ENCODE data around the gene ANAPC13. TPM values are rescaled to one million over a fixed set of nuclear protein-coding genes. Genes with fewer than 3 reads are reported as not detected.

Gene ANAPC13
- total RNA-seq, 1 donor from 2014 or later: 45.3 TPM

DNA sequence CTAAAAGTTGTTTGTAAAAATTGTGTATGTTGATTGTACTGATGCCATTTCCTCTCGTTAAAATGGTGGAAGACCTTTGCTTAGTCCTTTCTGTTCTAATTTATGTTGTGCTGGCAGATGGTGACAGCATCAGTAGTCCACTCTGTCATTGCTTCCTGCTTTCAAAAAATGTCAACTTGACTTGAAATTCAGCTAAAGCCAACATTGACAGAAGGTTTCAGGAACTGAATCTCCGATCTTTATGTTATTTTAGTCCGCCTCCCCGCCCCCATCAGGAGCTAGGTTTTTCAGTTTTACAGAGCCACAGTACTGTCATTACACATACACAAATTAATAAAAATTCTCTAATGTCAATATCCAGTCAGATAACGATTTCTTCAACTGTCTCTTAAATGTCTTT, 1.6 kb upstream of the ANAPC13 start:
- no peak for DNase-seq (ENCODE audit: low read depth)
- Histone ChIP-seq H3K27me3 (ENCODE audit: control insufficient read depth, insufficient read depth, low read length) (no peaks in the 10 kb centered on the region), H3K36me3 (ENCODE audit: control insufficient read depth, insufficient read depth, low read length) (peaks cover 3% of the 10 kb centered on the region), H3K4me3 (ENCODE audit: low read depth, low read length) (no peak overlapping the region)
- TF ChIP-seq, protein P1, sequence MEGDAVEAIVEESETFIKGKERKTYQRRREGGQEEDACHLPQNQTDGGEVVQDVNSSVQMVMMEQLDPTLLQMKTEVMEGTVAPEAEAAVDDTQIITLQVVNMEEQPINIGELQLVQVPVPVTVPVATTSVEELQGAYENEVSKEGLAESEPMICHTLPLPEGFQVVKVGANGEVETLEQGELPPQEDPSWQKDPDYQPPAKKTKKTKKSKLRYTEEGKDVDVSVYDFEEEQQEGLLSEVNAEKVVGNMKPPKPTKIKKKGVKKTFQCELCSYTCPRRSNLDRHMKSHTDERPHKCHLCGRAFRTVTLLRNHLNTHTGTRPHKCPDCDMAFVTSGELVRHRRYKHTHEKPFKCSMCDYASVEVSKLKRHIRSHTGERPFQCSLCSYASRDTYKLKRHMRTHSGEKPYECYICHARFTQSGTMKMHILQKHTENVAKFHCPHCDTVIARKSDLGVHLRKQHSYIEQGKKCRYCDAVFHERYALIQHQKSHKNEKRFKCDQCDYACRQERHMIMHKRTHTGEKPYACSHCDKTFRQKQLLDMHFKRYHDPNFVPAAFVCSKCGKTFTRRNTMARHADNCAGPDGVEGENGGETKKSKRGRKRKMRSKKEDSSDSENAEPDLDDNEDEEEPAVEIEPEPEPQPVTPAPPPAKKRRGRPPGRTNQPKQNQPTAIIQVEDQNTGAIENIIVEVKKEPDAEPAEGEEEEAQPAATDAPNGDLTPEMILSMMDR (IDR thresholded peaks at IDR 0.05; ENCODE audit: insufficient read depth, low read length, severe bottlenecking): no peak
- FAIRE-seq: no peak

DNA sequence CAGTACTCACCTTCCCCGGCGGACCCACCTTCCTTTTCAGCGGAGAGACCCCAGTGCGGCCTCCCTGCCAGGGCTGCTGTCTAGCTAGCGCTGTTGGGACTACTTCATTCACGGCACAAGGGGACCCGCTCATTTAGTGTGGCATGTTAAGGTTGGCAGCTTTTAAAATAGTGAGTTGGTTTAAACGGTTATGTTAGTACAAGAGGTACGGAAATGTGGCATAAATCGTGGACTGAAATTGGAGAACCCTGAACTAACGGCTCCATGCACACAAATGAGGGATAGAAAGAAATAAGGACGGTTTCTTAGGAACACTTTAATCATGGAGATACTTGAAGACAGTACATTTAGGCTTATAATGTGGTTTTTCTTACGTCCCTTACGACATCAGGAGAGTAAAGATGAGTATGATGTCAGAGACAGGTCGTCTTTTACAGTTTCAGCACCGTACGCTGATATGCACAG, 824 bp upstream of the ANAPC13 start:
- no peaks in the 10 kb centered on the region for H3K27me3 ChIP-seq (ENCODE audit: control insufficient read depth, insufficient read depth, low read length)
- H3K36me3 ChIP-seq (ENCODE audit: control insufficient read depth, insufficient read depth, low read length): peaks cover 6% of the 10 kb centered on the region
- DNase-seq (ENCODE audit: low read depth) (peak; percentile 52), FAIRE-seq (no peak)
- H3K4me3 ChIP-seq (ENCODE audit: low read depth, low read length): peak overlapping the region; percentile 77
- TF ChIP-seq, protein P1 (IDR thresholded peaks at IDR 0.05; ENCODE audit: insufficient read depth, low read length, severe bottlenecking): no peak

DNA sequence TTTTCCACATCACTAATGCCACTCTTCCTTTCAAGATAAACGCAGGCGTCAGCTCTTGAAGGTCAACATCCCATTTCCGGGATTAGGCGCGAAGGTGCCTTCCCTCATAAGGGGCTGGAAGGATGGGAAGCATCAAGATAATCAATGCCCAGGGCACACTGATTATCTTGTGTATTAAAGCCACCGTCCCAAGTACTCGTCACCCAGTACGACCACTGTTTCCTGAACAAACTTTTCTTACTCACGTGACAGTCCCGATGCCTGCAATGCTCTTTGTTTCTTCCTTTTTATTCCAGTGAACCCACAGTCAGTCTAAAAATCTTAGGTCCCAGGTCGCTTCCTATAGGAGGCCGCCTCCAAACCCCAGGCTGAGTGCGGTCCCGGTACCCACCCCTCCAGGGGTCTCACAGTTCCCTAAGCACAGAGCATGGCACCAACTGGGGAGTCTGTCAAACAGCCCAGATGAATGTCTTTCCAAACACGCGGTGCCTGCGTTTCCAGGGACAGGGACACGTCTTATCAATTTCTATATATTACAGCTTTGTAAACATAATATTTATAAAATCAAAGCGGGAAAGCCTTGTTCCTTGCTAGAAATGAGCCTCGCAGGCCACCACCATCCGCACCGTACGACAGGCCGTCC, 589 bp downstream of the ANAPC13 start:
- Histone ChIP-seq H3K27me3 (ENCODE audit: control insufficient read depth, insufficient read depth, low read length) (no peaks in the 10 kb centered on the region), H3K36me3 (ENCODE audit: control insufficient read depth, insufficient read depth, low read length) (peaks cover 13% of the 10 kb centered on the region), H3K4me3 (ENCODE audit: low read depth, low read length) (peak overlapping the region; percentile 77)
- no peak for FAIRE-seq
- TF ChIP-seq, protein P1 (IDR thresholded peaks at IDR 0.05; ENCODE audit: insufficient read depth, low read length, severe bottlenecking): no peak
- peak; percentile 27 for DNase-seq (ENCODE audit: low read depth)

DNA sequence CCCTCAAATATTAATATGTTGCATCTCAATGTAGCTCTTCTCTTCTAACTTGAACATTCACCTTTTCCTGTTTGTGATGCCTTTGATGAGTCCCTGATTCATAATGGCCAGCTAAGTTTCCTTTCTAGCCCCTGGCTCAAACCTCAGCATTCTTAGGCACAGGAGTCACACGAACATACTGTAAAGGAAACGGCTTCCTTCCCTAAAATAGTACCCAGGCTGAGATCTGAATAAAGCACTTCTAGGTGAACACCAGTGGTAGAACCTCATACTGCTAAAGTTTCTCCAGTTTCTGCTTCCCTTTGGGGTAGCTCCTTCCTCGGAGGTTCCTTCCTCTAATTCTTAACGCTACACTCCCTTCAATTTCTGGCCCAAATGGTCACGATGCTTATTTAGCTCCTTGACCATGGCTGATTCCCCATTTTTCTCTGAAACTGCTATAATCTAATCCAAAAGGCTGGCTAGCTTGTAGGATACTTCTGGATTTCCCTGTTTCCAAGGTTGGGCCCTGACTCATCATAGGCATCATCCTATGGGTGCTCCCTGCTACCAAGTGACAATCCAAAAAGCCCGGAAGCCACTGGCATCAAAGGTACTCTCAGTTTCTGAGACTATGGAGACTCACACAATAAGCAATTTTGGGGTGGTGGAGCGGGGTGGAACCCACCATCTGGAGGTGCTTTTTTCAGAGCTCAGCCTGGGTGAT, 2.4 kb downstream of the ANAPC13 start:
- no peaks in the 10 kb centered on the region for H3K27me3 ChIP-seq (ENCODE audit: control insufficient read depth, insufficient read depth, low read length)
- H3K36me3 ChIP-seq (ENCODE audit: control insufficient read depth, insufficient read depth, low read length): peaks cover 15% of the 10 kb centered on the region
- H3K4me3 ChIP-seq (ENCODE audit: low read depth, low read length): no peak overlapping the region
- TF ChIP-seq, protein P1 (IDR thresholded peaks at IDR 0.05; ENCODE audit: insufficient read depth, low read length, severe bottlenecking): no peak
- DNase-seq (ENCODE audit: low read depth) (peak; percentile 94), FAIRE-seq (no peak)

DNA sequence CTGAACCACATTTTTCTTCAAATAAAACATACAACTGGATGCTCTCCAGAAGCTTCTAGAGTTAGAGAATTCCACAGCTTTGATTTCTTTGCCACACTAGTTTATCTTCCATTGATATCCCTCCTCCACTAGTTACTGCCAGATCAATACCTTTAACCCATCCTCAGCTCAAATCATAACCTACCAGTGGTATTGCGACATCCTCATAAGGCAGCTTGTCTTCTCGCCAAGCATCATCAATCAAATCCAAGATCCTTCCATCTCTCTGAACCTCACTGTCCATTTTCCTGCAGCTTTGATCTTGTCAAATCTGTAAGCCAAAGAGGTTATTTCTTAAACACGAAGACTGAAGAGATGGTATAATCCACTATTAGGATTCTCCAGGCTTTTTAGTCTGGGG, 3.2 kb downstream of the ANAPC13 start:
- FAIRE-seq (no peak), DNase-seq (ENCODE audit: low read depth) (no peak)
- TF ChIP-seq, protein P1 (IDR thresholded peaks at IDR 0.05; ENCODE audit: insufficient read depth, low read length, severe bottlenecking): no peak
- H3K36me3 ChIP-seq (ENCODE audit: control insufficient read depth, insufficient read depth, low read length): peaks cover 19% of the 10 kb centered on the region
- no peak overlapping the region for H3K4me3 ChIP-seq (ENCODE audit: low read depth, low read length)
- H3K27me3 ChIP-seq (ENCODE audit: control insufficient read depth, insufficient read depth, low read length): no peaks in the 10 kb centered on the region

All from bronchial epithelial cell (primary cell).